HEK293 (cell line): ENCODE measurements around the gene ILK.

Source experiments
- CTCF ChIA-PET: fragments of 350-600 bp; formaldehyde crosslinking; extraction: SDS; loops from one replicate; lab custom pipeline; 2021; ENCODE audit warnings: antibody characterized with exemption; lab: Yijun Ruan, JAX
- POLR2A ChIA-PET: fragments of 300-600 bp; formaldehyde crosslinking; extraction: SDS; loops from one replicate; lab custom pipeline; 2020; ENCODE audit warnings: antibody characterized with exemption, inconsistent platforms; lab: Yijun Ruan, JAX
- H3K27ac ChIP-seq: fragments of 200-500 bp; sonication (Bioruptor generic); 2 replicates; pipeline ENCODE4 v1.5.1; 2014; ENCODE audit warnings: low read depth, low read length, control low read depth, inconsistent platforms; ENCODE audit errors: extremely low read depth
- H3K36me3 ChIP-seq, 2 experiments: fragments of 200-500 bp in 1 of 2; sonication (Bioruptor generic) in 1 of 2; 1 replicate in 1 of 2; 2 replicates in 1 of 2; pipeline ENCODE4 v1.5.1; 2014 to 2017; ENCODE audit warnings: inconsistent platforms in 2 of 2, low read length in 2 of 2; ENCODE audit not compliant: control insufficient read depth in 2 of 2, insufficient read depth in 1 of 2
- H3K4me1 ChIP-seq: fragments of 200-500 bp; sonication (Bioruptor generic); 2 replicates; pipeline ENCODE4 v1.5.1; 2014; ENCODE audit warnings: mild to moderate bottlenecking, low read length, inconsistent platforms; ENCODE audit not compliant: control insufficient read depth, insufficient read depth
- H3K4me3 ChIP-seq: 2 replicates; pipeline ENCODE4 v1.5.1; 2011; ENCODE audit warnings: low read depth, mild to moderate bottlenecking, control low read depth, low read length, moderate library complexity
- H3K9me3 ChIP-seq: fragments of 200-500 bp; sonication (Bioruptor generic); 2 replicates; pipeline ENCODE4 v1.5.1; 2014; ENCODE audit warnings: low read depth, low read length, inconsistent platforms; ENCODE audit not compliant: control insufficient read depth, insufficient read depth
- REST ChIP-seq: fragments of 450-650 bp; formaldehyde crosslinking; IDR thresholded peaks from 2 replicates; pipeline ENCODE4 v1.5.1; 2016; ENCODE audit warnings: missing biosample characterization, missing genetic modification characterization
- SP3 ChIP-seq: fragments of 450-650 bp; formaldehyde crosslinking; IDR thresholded peaks from 2 replicates; pipeline ENCODE4 v1.5.1; 2016; ENCODE audit warnings: missing biosample characterization, missing genetic modification characterization
- ZBTB11 ChIP-seq: fragments of 450-650 bp; formaldehyde crosslinking; conservative IDR thresholded peaks from 2 replicates; pipeline ENCODE4 v1.5.1; 2016; ENCODE audit warnings: low read depth, missing biosample characterization, missing genetic modification characterization
- ZBTB17 ChIP-seq: fragments of 450-650 bp; formaldehyde crosslinking; IDR thresholded peaks from 2 replicates; pipeline ENCODE4 v1.5.1; 2016; ENCODE audit warnings: missing biosample characterization, missing genetic modification characterization
- ZEB2 ChIP-seq: fragments of 450-650 bp; formaldehyde crosslinking; IDR thresholded peaks from 2 replicates; pipeline ENCODE4 v1.5.1; 2016; ENCODE audit warnings: missing biosample characterization, missing genetic modification characterization
- ZNF121 ChIP-seq: fragments of 450-650 bp; formaldehyde crosslinking; IDR thresholded peaks from 2 replicates; pipeline ENCODE4 v1.5.1; 2016; ENCODE audit warnings: missing biosample characterization, missing genetic modification characterization
- ZNF18 ChIP-seq: fragments of 450-650 bp; formaldehyde crosslinking; IDR thresholded peaks from 2 replicates; pipeline ENCODE4 v1.5.1; 2016; ENCODE audit warnings: missing biosample characterization, missing genetic modification characterization
- ZNF184 ChIP-seq: fragments of 450-650 bp; IDR thresholded peaks from 2 replicates; pipeline ENCODE4 v1.5.1; 2018; ENCODE audit warnings: missing biosample characterization, mild to moderate bottlenecking, missing genetic modification characterization
- ZNF23 ChIP-seq: fragments of 450-650 bp; formaldehyde crosslinking; IDR thresholded peaks from 2 replicates; pipeline ENCODE4 v1.5.1; 2016; ENCODE audit warnings: missing biosample characterization, missing genetic modification characterization, borderline replicate concordance
- ZNF335 ChIP-seq: fragments of 450-650 bp; formaldehyde crosslinking; conservative IDR thresholded peaks from 2 replicates; pipeline ENCODE4 v1.5.1; 2016; ENCODE audit warnings: missing biosample characterization, missing genetic modification characterization
- ZNF341 ChIP-seq: fragments of 450-650 bp; formaldehyde crosslinking; IDR thresholded peaks from 2 replicates; pipeline ENCODE4; 2016; ENCODE audit warnings: low read depth, missing biosample characterization, missing genetic modification characterization
- ZNF350 ChIP-seq: fragments of 450-650 bp; formaldehyde crosslinking; IDR thresholded peaks from 2 replicates; pipeline ENCODE4 v1.5.0; 2017; ENCODE audit warnings: missing biosample characterization, mild to moderate bottlenecking, missing genetic modification characterization
- ZNF398 ChIP-seq: fragments of 450-650 bp; formaldehyde crosslinking; IDR thresholded peaks from 2 replicates; pipeline ENCODE4 v1.5.1; 2017; ENCODE audit warnings: missing biosample characterization, missing genetic modification characterization
- ZNF433 ChIP-seq: fragments of 450-650 bp; formaldehyde crosslinking; IDR thresholded peaks from 2 replicates; pipeline ENCODE4 v1.5.1; 2016; ENCODE audit warnings: missing biosample characterization, missing genetic modification characterization, low read depth
- ZNF561 ChIP-seq: fragments of 450-650 bp; IDR thresholded peaks from 2 replicates; pipeline ENCODE4 v1.5.1; 2018; ENCODE audit warnings: missing biosample characterization, missing genetic modification characterization, borderline replicate concordance
- ZNF660 ChIP-seq: fragments of 450-650 bp; IDR thresholded peaks from 2 replicates; pipeline ENCODE4 v1.5.1; 2018; ENCODE audit warnings: missing biosample characterization, mild to moderate bottlenecking, missing genetic modification characterization
- ZNF677 ChIP-seq: fragments of 450-650 bp; IDR thresholded peaks from 2 replicates; pipeline ENCODE4 v1.5.0; 2018; ENCODE audit warnings: missing biosample characterization, mild to moderate bottlenecking, missing genetic modification characterization, moderate library complexity
- ZNF792 ChIP-seq: fragments of 450-650 bp; formaldehyde crosslinking; IDR thresholded peaks from 2 replicates; pipeline ENCODE4 v1.5.1; 2016; ENCODE audit warnings: missing biosample characterization, missing genetic modification characterization
- ZSCAN18 ChIP-seq: fragments of 450-650 bp; formaldehyde crosslinking; IDR thresholded peaks from 2 replicates; pipeline ENCODE4 v1.5.1; 2016; ENCODE audit warnings: missing biosample characterization, missing genetic modification characterization

ILK gene

GRCh38 chr11:6618117-6619003, 14.8 kb downstream of the ILK start:
- ChIA-PET CTCF (interaction anchor here (0.6 to 1.3 kb wide), 6 partner anchors 11 to 463 kb away, joined by 3 to 7 read pairs (median 4); partner anchors contain the start of gene MRPL17), POLR2A (interaction anchor here (0.9 to 2.5 kb wide), 8 partner anchors 7 to 137 kb away, joined by 3 to 14 read pairs (median 4); partner anchors contain the start of genes ARFIP2, MRPL17 and TIMM10B)
- Histone ChIP-seq H3K9me3 (no peaks in the 10 kb centered on the region), H3K4me1 (0 out of 2 replicates have a peak, but pooled peaks cover 4% of the 10 kb centered on the region), H3K27ac (no peak overlapping the region), H3K36me3 (peaks cover 0 to 38% of the 10 kb centered on the region in 2 experiments; a peak in 1 of 3 replicates), H3K4me3 (peak overlapping the region; percentile 78)
- TF ChIP-seq ZNF23 (tag by site-specific recombination): no peak
- peak; percentile 39 for TF ChIP-seq ZNF341
- TF ChIP-seq ZNF350: no peak
- 0 out of 2 replicates have a peak, but pooled peaks have one; percentile 37 for TF ChIP-seq ZNF18
- TF ChIP-seq ZBTB11 (tag by site-specific recombination): peak; percentile 52; the same call in 1 of the 2 replicates
- 0 out of 2 replicates have a peak, but pooled peaks have one; percentile 26 for TF ChIP-seq ZNF660 (tag by site-specific recombination)
- TF ChIP-seq ZNF398 (tag by site-specific recombination): peak; percentile 64
- 0 out of 2 replicates have a peak, but pooled peaks have one; percentile 13 for TF ChIP-seq ZBTB17 (tag by site-specific recombination)
- no peak for TF ChIP-seq ZNF121 (tag by site-specific recombination)
- TF ChIP-seq ZNF335 (tag by site-specific recombination): no peak

- H3K36me3 ChIP-seq: peaks cover 0 to 31% of the 10 kb centered on the region in 2 experiments; a peak in 1 of 3 replicates
- H3K4me3 ChIP-seq: peak within 1 kb of the TSS; percentile 78
- ChIA-PET CTCF (interaction anchor here (0.6 to 1.2 kb wide), 4 partner anchors 14 to 240 kb away, joined by 3 to 7 read pairs (median 6); no protein-coding TSS in a partner anchor), POLR2A (interaction anchor here (0.9 to 2.5 kb wide), 7 partner anchors 8 to 137 kb away, joined by 3 to 14 read pairs (median 6); partner anchors contain the start of genes ARFIP2, MRPL17 and TIMM10B)
- no peak within 1 kb of the TSS for H3K27ac ChIP-seq
- H3K4me1 ChIP-seq: 0 out of 2 replicates have a peak, but pooled peaks cover 4% of the 10 kb centered on the region
- no peaks in the 10 kb centered on the region for H3K9me3 ChIP-seq
- TF ChIP-seq ZEB2 (tag by site-specific recombination): no peak
- TF ChIP-seq ZNF184 (tag by site-specific recombination): no peak
- TF ChIP-seq ZNF561 (tag by site-specific recombination): no peak
- peak; percentile 79 for TF ChIP-seq SP3 (tag by site-specific recombination)
- TF ChIP-seq REST (tag by site-specific recombination): no peak
- TF ChIP-seq ZSCAN18: no peak
- no peak for TF ChIP-seq ZNF792 (tag by site-specific recombination)
- no peak for TF ChIP-seq ZNF677
- TF ChIP-seq ZNF433: no peak
Measured at GRCh38 chr11:6619004-6619745, 15.6 kb downstream of the ILK start, which contains the start of gene TPP1. Gene TPP1, minus strand, starts transcription at chr11:6619422. Its CDS starts 22 bp downstream, at chr11:6619400.
